ENCODE results near the gene DNAH14.
"Not testable (repeated sequence)": the region's sequence is repeated elsewhere in the genome, so short reads cannot be mapped to it uniquely, and the experiment has no call there.

The DNAH14 gene

DNA sequence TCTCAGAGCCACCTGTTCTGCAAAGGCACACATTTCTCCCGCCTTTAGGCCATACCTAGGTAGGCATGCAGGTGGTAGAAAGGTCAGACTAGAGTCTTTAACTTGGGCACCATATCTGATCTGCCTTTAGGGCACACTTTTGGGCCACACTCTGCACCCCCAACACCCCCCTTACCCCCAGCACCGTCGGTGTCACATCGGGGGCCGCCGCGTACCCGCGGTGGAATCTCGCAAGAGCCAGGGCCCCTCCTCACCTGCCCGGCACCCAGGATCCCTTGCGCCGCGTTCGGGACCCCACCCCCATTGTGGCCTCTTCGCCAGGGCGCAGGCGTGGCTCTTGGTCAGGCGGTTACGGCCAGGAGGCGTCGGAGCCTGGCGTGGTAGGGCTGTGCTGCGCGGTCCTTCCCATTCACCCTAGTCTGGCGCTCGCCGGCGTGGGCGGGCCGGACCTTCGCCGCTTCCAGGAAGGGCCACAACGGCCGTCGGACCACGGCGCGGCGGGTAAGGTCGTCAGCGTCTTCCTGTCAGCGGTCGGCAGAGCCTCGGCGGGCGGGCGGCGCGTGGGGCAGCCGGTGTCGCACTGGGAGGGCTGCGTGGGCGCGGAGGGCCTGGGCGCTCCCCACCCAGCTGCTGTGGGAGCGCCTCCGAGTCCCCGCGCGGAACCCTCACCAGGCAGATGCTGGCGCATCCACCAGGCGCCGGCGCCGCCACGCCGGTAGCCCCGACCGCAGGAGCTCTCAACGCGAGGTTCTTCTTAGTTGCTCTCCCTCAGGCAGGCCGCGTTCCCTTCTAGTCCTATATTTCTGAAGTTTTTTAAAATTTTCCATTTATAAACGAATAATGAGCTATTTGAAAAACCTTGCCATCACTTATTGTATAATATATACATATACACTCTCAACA, at the start of gene DNAH14:
DNAH14 (plus strand) TSS at position 341 of the 903 bp plus-strand sequence. CDS start 23,028 bp downstream, outside the sequence.
- FAIRE-seq, result no peak

DNA sequence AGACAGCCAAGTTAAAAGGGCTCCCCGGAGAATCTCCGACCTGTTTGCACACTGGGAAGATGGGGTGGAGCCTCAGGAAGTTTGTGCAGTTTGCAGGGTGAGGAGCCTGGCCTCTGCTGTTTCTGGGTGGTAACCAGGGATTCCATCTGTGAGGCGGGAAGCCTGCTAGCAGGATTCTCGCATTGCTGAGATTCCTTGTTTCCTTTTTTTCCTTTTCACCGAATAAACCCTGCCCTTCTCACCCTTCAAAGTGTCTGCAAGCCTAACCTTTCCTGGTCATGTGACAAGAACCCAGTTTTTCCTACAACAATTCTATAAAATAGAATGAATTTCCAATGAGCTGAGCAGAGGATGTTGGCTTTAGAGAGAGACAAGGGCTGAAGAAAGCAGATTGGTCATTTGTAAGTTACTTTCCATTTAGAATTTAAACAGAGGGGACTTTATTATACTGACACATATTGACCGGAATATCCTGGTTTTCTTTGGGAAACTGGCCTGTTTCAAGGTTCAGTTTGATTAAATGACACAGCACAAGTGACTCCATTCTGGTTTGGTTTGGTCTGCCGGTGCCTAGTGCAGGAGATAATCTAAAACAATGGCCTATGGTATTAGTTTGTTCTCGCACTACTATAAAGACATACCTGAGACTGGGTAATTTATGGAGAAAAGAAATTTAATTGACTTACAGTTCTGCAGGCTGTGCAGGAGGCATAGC, 48.7 kb upstream of the DNAH14 start:
- no peak for FAIRE-seq
- no peak for DNase-seq (ENCODE audit: low spot score)

More for the DNA sequence above, at the start of gene DNAH14:
- peak; percentile 79 for DNase-seq (ENCODE audit: low spot score)

DNA sequence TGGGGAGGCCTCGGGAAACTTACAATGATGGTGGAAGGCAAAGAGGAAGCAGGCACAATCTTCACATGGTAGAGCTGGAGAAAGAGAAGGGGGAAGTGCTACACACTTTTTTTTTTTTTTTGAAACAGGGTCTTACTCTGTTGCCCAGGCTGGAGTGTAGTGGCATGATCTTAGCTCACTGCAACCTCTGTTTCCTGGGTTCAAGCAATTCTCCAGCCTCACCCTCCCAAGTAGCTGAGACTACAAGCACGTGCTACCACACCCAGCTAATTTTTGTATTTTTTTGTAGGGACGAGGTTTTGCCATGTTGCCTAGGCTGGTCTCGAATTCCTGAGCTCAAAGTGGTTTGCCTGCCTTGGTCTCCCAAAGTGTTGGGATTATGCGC, 48.2 kb upstream of the DNAH14 start:
- FAIRE-seq; DNase-seq (ENCODE audit: low spot score): not testable (repeated sequence)

DNA sequence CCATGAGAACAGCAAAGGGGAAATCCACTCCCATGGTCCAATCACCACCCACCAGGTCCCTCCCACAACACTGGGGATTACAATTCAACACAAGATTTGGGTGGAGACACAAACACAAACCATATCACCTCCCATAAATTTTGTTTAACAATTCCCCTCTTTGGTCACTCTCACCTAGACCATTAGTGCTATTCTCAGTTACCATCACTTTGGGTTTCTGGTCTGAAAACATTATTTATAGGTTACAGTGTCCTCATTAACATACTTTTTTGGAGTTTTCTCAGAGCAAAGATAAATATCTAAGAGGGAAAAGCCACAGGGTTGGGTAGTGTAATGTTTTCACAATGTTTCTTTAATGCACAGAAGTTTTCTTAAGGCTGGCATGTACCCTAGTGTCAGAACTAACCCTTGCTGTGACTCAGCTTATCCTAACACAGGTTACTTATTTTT, 47.7 kb upstream of the DNAH14 start:
- DNase-seq (ENCODE audit: low spot score) (no peak), FAIRE-seq (no peak)

DNA sequence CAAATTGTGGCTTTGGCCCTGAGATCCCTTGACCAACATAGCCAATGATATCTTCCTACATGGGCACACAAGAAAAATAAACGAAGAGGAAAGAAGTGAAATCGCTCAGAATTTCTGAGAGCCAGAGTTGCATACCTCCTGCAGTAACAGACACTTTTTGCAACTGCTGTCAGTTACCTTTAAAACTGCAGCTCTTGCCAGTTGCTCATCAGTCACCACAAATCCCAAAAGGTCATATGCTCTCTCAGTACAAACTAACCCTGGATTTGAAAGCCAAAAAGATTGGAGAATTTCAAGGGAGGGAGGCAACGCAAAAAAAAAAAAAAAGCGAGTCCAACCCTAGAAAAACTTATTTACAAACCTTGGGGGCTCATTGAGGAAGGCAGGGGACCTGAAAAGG, 47.2 kb upstream of the DNAH14 start:
- DNase-seq (ENCODE audit: low spot score) (no peak), FAIRE-seq (no peak)

DNA sequence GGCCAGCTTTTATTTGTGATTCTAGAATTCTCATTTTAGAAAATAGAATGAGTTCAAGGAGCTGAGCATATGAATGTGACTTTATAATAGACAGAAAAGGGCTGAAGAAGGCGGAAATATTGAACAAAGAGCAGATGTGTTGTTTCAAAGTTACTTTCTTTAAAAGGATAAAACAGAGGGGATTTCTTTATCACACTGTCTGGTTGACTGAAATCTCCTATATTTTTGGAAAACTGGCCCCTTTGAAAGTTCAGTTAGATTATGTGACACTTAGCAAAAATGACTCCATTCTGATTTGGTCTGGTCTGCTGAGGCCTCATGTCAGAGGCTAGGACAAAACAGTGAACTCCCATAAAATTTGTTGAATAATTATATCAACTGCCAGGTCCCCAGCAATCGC, 46.4 kb upstream of the DNAH14 start:
- DNase-seq (ENCODE audit: low spot score), result no peak
- no peak for FAIRE-seq

DNA sequence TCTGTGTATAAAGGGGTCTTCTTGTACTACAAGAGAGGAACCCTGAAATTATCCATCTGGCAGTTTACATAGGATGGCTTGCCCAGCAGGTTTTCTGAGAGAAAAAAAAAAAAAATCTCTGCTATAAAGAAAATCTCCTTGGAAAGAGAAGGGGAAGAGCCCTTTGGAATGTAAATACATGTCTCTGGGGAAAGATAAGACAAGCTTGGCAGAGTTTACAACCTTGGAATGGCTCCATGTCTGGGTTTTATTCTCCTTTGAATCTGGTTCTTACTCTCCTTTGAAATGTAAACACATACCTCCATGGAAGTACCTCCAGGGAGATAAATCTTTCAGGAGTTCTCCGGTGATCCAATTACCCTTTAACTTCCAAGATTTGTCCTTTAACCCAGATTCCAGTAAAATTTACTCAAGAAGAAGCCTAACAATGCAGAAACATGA, 45.1 kb upstream of the DNAH14 start:
- DNase-seq (ENCODE audit: low spot score) (no peak), FAIRE-seq (no peak)

DNA sequence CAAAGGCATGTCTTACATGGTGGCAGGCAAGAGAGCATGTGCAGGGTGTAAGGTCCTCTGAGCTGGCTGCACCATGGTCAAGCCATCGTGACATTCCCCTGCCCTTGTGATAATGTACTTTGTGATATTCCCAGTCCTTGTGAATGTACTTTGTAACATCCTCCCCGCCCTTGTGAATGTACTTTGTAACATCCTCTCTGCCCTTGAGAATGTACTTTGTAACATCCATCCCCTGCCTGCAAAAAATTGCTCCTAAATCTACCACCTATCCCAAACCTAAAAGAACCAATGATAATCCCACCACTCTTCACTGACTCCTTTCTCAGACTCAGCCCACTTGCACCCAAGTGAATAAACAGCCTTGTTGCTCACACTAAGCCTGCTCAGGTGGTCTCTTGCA, 44.1 kb upstream of the DNAH14 start:
- DNase-seq (ENCODE audit: low spot score); FAIRE-seq: not testable (repeated sequence)

DNA sequence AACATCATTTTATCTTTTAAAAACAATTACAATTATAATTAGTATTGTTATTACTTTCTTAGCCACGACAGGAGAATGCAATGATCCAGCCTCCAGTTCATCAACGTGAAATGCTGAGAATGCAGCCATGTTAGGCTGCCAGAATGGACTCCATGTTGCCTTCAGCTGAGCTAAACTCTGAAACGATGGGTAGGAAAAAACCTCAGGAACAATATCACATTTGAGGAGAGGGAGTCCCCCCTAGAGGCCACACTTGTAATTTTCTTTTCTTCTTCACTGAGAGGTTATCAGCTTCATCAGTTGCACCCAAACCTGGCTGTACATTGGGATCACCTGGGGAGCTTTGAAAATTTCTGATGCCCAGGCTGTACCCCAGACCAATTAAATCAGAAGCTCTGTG, 34.6 kb upstream of the DNAH14 start:
- no peak for FAIRE-seq

DNA sequence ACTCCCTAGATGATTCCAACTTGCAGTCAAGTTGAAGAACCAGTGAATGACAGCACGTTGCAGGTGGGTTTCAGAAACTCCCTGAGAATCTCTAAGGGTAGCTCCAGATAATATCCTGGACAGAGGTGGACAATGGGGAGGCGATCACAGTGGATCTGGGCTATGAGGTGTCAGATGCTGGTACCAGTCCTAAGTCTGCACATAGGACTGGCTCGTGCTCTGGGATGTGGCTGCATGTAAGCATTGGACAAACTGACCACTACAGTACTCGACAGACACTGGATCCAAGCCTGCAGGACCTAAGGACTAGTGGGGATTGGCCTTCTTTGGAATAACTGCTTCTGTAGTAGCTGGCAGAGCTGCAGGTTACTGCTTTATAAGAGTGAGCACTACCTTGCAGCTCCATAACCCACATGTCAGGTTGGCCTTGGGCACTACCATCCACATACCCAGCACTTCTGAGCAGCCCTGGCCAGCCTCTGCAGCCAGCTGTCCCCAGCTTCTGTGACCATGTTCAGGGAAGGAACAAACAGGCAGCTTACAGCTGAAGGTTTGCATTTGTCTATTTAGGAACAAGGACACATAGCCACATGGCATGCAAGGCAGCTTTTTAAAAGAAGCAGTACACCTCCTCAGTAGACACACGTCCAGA, 33.2 kb upstream of the DNAH14 start:
- FAIRE-seq (no peak), DNase-seq (ENCODE audit: low spot score) (no peak)

More for the DNA sequence above, 34.6 kb upstream of the DNAH14 start:
- DNase-seq (ENCODE audit: low spot score), result no peak

DNA sequence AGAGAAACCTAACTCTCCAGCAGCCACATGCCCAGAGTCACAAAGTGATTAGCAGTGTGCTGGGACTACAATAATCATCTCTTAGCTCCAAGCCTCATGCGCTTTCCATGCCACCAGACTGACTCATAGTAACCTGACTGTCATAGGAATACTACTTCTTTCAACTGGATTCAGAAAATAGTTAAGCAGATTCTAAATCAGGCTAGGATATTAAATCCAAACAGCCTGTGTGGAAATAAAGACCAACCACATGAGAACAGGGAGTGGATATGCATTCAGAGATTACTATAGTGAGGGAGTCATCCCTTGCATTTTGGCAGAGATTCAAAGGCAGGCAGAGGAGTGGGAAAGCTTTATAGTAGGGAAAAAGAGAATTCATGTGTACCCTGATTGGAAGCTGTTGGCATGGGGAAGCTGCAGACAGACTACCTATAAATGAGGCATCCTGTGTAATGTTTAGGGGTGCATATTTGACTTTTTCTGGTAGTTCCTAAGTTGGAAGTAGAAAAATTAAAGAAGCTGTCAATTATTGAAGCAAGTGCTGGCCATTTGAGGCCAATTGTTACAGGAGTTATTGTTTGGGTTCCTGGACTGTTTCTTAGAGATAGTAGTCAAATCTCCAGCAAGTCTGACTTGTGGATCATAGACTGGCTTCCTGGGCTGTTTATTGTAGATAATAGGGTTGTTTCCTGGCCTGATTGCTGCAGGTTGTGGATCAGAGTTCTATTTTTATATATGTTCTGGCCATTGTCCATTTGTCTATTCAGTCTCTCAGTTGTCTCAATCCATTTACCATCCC, 31.7 kb upstream of the DNAH14 start:
- no peak for FAIRE-seq
- no peak for DNase-seq (ENCODE audit: low spot score)

DNA sequence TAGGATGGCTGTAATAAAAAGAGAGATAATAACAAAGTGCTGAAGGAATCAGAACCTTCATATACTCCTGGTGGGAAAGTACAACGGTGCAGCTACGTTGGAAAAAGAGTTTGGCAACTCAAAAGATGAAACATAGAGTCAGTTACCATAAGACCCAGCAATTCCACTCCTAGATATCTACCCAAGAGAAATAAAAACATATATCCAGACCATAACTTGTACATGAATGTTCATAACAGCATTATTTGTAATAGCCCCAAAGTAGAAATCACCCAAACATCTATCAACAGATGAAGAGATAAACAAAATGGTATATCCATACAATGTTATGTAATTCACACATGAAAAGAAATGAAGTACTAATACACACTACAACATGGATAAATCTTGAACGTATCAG, 30.5 kb upstream of the DNAH14 start:
- FAIRE-seq (no peak), DNase-seq (ENCODE audit: low spot score) (no peak)

DNA sequence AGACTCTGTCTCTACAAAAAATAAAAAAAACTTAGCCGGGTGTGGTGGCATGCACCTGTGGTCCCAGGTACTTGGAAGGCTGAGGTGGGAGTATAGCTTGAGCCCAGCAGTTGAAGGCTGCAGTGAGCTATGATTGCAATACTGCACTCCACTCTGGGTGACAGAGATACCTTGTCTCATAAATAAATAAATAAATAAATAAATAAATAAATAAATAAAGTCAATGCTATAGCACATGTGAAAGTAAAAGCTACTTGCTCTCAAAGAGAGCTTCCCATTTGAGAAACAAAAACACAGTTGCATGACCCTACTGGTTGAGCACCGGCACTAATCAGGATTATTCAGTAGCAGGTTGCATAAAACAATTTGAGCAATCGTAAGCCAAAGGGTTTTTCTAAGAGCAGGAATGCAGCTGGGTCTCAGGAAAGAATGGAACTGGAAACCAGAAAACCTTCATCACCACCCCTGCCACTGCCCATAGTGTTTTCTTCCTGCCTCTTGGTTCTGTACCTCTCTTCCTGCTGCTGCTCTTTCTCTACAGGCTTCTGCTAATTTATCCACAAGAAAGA, 29.3 kb upstream of the DNAH14 start:
- DNase-seq (ENCODE audit: low spot score) (no peak), FAIRE-seq (no peak)

DNA sequence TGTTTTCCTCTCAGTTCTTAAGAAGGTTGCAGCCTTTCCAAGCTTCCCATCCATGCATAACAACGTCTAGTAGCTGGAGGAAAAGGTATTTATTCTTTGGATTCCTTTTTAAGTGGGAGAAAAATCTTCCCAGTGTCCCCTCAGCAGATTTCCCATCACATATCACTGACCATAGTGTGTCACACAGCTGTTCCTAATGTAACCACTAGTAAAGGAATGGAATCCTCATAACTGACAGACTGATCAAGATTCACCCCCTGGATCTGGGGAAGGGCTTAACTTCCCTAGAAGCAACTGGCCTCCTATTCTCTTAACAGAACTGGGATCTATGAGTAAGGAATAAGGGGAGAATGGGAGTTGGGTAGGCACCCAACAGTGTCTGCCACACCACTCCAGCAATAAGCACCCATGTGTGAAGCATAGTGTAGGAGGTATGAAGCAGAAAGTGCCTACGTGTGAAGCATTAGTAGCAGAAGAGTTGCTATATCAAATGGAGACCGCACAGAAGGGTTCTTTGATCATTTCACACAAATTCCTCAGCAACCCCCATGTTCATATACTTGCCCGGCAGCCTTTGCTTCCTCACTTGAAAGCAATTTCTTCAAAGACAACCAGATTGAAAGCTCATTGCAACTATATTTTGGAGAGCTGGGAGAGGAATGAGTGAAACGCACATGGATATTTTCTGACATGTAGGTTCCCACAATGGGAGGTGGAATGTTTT, 28.2 kb upstream of the DNAH14 start:
- FAIRE-seq (no peak), DNase-seq (ENCODE audit: low spot score) (no peak)

DNA sequence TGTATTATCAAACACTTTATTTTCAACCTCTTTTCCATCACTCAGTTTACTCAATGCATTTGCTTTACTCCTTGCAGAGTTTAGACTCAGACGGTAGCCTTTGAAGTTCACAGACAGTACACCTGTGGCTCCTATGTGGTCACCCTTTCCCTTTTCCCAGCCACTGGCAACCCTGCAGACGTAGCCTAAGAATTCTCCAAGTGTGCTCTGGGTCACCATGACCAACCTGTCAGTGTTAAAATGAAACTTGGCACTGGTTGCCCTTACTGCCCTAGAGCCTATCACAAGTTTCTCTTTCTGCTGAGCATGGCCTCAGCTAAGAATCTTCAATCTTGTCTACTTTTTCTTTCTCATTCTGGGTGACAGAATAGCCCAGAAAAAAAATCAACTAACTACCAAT, 25.5 kb upstream of the DNAH14 start:
- DNase-seq (ENCODE audit: low spot score) (no peak), FAIRE-seq (no peak)

DNA sequence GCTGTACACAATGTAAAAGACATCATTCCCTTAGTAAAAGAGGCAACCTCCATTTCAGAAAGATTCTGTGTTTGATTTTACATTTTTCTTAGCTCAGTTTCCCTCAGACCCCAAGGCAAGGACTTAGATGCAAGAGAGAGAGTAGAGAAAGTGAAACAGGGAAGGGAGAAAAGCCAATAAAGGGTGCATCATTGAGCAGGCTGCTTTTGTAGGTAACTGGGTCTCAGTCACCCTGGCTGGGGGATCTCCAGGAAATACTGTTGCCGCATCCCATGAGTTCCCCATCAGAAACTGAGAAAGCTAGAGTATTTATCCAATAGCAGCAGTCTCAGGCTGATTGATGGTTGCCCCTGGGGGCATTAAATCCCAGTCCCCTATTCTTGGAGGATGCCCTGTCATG, 23.1 kb upstream of the DNAH14 start:
- no peak for DNase-seq (ENCODE audit: low spot score)
- FAIRE-seq, result no peak

DNA sequence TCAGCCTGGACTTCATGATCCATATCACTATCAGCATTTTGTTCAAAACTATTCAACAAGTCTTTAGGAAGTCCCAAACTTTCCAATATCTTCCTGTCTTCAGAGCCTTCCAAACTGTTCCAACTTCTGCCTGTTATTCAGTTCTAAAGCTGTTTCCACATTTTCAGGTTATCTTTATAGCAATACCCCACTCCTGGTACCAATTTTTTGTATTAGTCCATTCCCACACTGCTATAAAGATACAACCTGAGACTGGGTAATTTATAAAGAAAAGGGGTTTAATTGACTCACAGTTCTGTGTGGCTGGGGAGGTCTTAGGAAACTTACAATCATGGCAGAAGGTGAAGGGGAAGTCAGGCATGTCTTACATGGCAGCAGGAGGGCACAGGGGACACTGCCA, 18.3 kb upstream of the DNAH14 start:
- DNase-seq (ENCODE audit: low spot score) (no peak), FAIRE-seq (no peak)

DNA sequence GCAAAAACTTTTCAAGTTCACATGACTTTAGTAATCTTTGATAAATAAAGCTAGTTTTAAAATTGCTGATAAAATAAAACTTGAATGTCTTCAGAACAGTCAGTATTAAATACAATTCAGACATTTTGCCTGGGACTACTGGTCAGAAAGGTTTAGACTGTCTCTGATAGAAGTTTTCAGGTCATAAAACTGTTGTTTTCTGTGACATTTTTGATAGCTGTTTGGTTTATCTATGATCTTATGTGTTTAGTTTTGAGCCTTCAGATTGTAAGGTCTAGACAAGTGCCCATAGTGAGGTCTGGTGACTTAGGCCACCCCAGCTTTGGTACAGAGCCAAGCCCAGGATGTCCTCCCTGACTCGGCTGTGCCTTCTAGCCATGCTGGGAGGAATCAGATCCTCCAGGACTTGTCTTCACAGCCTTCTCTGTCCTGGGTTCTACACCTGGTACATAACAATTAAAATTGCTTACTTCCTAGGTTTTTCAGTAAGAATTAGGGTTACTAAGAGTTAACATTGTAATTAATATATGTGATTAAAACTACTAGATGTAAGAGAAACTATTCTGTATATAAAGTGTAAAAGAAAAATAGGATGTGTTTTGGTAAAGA, 15.1 kb upstream of the DNAH14 start:
- FAIRE-seq (no peak), DNase-seq (ENCODE audit: low spot score) (no peak)

DNA sequence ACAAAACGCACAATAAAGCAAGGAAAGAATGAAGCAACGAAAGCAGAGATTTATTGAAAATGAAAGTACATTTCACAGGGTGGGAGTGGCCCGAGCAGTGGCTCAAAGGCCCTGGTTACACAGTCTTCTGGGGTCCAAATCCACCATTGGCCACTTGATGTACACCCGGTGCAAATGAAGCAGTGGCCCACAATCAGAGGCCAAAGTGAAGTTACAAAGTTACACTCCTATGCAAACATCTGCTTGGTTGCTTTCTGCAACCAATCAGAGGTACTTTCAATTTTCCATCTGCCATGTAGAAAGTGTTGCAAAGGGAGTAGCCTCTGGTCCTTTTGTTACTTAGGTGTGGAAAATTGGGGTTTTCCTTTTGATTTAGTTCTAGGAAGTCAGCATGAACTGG, 10.0 kb upstream of the DNAH14 start:
- FAIRE-seq, result no peak
- DNase-seq (ENCODE audit: low spot score), result no peak

DNA sequence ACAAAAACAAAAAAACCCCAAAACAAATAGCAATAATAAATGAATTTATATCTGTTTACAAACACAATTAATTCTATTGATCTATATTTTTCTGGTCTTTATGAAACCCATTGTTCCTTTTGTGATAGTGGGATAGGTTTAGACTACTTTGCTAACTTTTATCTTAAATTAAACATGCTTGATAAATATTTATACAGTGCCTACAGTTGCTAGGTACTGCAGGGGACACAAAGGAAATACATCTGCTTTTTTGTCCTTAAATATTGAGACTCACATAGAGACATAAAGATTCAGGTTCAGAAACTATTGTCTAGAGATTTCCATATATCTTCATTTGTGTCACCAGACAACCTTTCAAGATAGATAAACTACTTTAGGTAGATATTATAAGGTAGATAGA, 8.5 kb upstream of the DNAH14 start:
- DNase-seq (ENCODE audit: low spot score) (no peak), FAIRE-seq (no peak)
